ENCODE data around the gene CGNL1.
A peak's percentile ranks its signal among the peaks of the same experiment; 100 is the strongest.

CGNL1 gene

GRCh38 chr15:57345584-57345983 lies 30.7 kb upstream of the CGNL1 start:
- TF ChIP-seq, protein P1, sequence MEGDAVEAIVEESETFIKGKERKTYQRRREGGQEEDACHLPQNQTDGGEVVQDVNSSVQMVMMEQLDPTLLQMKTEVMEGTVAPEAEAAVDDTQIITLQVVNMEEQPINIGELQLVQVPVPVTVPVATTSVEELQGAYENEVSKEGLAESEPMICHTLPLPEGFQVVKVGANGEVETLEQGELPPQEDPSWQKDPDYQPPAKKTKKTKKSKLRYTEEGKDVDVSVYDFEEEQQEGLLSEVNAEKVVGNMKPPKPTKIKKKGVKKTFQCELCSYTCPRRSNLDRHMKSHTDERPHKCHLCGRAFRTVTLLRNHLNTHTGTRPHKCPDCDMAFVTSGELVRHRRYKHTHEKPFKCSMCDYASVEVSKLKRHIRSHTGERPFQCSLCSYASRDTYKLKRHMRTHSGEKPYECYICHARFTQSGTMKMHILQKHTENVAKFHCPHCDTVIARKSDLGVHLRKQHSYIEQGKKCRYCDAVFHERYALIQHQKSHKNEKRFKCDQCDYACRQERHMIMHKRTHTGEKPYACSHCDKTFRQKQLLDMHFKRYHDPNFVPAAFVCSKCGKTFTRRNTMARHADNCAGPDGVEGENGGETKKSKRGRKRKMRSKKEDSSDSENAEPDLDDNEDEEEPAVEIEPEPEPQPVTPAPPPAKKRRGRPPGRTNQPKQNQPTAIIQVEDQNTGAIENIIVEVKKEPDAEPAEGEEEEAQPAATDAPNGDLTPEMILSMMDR (IDR thresholded peaks at IDR 0.05; ENCODE audit: low read depth, low read length) = peak; percentile 39
- Histone ChIP-seq H3K36me3 (no peaks in the 10 kb centered on the region), H3K9me3 (no peaks in the 10 kb centered on the region), H3K4me1 (no peaks in the 10 kb centered on the region), H3K4me3 (ENCODE audit: low read depth, low read length) (no peak overlapping the region), H3K27me3 (no peaks in the 10 kb centered on the region)
- no peak for DNase-seq

DNA sequence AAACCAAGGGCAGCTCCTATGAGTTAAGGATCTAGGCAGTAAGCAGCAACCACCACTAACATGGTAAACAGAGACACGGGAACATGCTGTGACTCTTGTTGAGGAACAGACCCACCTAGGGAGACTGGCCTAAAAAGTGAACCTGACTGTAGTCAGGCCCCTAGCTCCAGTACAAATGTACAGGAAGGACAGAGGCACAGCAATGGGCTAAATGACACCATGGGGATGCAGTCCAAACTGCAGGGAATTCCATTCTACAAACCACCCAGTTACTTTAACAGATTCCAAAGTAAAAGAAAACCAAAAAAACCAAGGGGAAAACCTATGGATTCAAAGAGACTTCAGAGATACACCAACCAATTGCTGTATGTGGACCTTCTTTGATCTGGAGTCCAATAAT lies 28.2 kb upstream of the CGNL1 start:
- no peak overlapping the region for H3K4me3 ChIP-seq (ENCODE audit: low read depth, low read length)
- no peaks in the 10 kb centered on the region for H3K36me3 ChIP-seq
- no peaks in the 10 kb centered on the region for H3K27me3 ChIP-seq
- TF ChIP-seq, protein P1 (IDR thresholded peaks at IDR 0.05; ENCODE audit: low read depth, low read length) = no peak
- no peaks in the 10 kb centered on the region for H3K9me3 ChIP-seq
- H3K4me1 ChIP-seq = no peaks in the 10 kb centered on the region
- no peak for DNase-seq

DNA sequence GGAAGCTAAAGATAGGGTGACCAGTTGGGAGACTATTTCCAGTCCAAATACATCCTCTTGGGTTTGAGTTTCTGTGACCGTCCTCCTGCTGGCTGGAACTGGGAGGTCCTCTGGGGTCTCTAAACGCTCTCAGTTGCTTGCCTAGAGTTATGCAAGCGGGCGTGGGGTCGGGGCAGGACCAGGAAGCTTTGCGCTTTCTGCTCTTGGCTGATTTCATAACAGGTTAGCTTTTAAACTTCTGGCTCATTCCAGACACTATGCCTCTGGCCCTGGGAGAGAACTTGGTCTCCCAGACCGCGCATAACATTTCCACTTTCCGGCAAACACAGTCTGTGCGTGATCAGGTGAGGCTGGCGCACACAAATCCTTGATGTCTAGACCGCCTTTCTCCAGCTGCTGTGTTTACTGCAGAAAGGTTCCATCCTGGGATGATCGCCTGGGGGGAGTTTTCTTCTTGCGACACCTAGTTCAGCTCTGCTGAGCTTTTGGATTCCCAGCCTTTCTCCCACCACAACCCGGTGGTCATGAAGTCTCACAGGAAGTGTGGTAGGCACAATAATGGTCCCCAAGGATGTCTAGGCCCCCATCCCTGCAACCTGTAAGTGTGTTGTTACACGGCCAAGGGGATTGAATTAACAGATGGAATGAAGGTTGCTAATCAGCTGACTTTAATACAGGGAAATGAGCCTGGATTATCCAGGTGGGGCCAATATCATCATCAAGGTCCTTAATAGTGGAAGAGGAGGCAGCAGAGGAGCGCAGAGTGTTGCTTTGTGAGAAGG lies 23.6 kb upstream of the CGNL1 start:
- Histone ChIP-seq H3K36me3 (no peaks in the 10 kb centered on the region), H3K27me3 (no peaks in the 10 kb centered on the region), H3K4me3 (ENCODE audit: low read depth, low read length) (no peak overlapping the region), H3K9me3 (no peaks in the 10 kb centered on the region), H3K4me1 (no peaks in the 10 kb centered on the region)
- TF ChIP-seq, protein P1 (IDR thresholded peaks at IDR 0.05; ENCODE audit: low read depth, low read length) = no peak
- DNase-seq = no peak

DNA sequence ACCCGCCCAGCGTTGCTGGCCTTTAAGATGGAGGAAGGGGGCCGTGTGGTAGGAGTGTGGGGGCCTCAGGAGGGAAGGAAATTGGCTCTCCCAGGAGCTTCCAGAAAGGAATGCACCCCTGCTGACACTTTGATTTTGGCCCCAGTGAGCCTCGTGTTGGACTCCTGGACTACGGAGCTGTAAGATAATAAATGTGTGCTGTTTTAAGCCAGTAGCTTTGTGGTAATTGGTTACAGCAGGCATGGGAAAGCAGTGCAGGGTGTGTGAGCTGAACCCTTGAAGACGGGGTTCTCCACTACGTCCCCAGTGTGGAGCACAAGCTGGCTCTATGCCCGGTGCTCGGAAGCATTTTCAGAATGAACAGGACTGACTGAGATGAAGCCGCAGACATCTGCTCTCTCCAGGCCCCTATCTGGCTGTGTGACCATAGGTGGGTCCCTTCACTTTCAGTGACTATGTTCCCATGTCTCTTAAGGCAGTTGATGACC lies 22.9 kb upstream of the CGNL1 start:
- Histone ChIP-seq H3K9me3 (no peaks in the 10 kb centered on the region), H3K36me3 (no peaks in the 10 kb centered on the region), H3K27me3 (no peaks in the 10 kb centered on the region), H3K4me3 (ENCODE audit: low read depth, low read length) (no peak overlapping the region), H3K4me1 (no peaks in the 10 kb centered on the region)
- TF ChIP-seq, protein P1 (IDR thresholded peaks at IDR 0.05; ENCODE audit: low read depth, low read length) = no peak
- DNase-seq = no peak

- Histone ChIP-seq H3K4me3 (ENCODE audit: low read depth, low read length) (no peak overlapping the region), H3K4me1 (no peaks in the 10 kb centered on the region), H3K27me3 (no peaks in the 10 kb centered on the region), H3K9me3 (no peaks in the 10 kb centered on the region), H3K36me3 (no peaks in the 10 kb centered on the region)
- TF ChIP-seq, protein P1 (IDR thresholded peaks at IDR 0.05; ENCODE audit: low read depth, low read length) = no peak
- no peak for DNase-seq
Measured at GRCh38 chr15:57354436-57355123, 21.7 kb upstream of the CGNL1 start.

DNA sequence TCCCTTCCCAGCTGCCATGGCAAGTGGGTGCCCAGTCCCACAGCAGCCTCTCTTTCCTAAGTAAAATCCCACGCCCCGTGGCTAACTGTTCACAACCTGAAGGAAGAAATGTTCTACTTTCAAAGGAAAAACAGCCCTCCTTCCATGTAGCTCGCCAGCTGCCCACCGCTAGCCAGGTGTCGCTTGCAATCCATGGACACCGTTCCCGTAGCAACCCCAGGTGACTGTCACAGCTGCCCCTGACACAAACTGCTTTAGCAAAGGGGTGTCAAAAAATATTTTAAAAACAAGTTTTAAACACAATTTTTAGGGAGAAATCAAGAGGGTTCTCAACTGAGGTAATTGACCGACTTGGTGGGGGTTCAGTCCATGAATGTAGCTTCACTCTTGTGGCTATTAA lies 21.0 kb upstream of the CGNL1 start:
- Histone ChIP-seq H3K36me3 (no peaks in the 10 kb centered on the region), H3K4me1 (no peaks in the 10 kb centered on the region), H3K4me3 (ENCODE audit: low read depth, low read length) (no peak overlapping the region), H3K27me3 (no peaks in the 10 kb centered on the region), H3K9me3 (no peaks in the 10 kb centered on the region)
- no peak for DNase-seq
- TF ChIP-seq, protein P1 (IDR thresholded peaks at IDR 0.05; ENCODE audit: low read depth, low read length) = no peak
